Suppressor macrophage treated with lipopolysaccharide for 4 hours (primary cell): ENCODE measurements around the gene CFAP65.
A peak's percentile ranks its signal among the peaks of the same experiment; 100 is the strongest.

Experiments used
- DNase-seq: peaks from one replicate; pipeline ENCODE4 v3.0.0-alpha.2; 2020

The CFAP65 gene

GRCh38 chr2:219059725-219060682 lies 18.7 kb upstream of the CFAP65 start:
- DNase-seq = no peak

- DNase-seq = no peak
Observed at GRCh38 chr2:219059375-219059724, 18.0 kb upstream of the CFAP65 start.

DNA sequence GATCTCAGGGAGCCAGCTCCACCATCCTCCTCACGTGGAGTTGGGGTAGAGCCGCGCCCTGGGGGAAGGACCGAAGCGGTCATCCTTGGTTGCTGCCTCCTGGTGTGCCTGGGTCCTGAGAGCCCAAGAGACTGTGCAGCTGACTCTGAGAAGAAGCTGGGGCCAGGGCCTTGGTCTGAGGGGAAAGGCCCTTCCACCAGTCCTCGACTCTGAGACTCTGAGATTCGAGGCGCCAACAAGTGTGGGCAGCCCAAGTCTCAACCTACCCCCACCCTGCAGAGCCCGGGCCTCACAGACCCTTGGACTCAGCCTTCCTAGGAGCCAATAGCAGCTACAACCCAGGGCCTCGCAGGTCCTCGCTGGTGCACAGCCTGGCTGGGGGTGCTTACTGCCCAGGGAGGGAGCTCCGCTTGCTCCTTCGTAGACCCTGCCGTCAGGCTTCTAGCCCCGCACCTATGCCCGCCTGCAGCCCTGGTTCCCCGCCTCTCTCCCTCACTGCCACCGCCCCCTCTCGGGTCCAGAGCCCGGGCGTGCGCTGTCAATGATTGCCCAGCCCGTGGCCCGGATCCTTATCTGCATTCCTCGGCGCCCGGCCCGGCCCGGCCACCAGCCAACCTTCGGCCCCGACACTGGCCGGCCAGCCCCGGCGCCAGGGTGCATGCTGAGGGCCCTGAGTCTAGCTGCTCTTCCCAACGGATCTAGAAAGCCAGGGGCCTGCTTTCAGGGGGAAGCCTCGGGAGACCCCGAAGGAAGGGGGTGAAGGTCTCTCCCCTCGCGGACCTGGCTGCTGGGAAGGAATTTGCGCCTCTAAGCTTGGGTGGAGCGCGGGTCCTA lies 17.4 kb upstream of the CFAP65 start:
- no peak for DNase-seq

DNA sequence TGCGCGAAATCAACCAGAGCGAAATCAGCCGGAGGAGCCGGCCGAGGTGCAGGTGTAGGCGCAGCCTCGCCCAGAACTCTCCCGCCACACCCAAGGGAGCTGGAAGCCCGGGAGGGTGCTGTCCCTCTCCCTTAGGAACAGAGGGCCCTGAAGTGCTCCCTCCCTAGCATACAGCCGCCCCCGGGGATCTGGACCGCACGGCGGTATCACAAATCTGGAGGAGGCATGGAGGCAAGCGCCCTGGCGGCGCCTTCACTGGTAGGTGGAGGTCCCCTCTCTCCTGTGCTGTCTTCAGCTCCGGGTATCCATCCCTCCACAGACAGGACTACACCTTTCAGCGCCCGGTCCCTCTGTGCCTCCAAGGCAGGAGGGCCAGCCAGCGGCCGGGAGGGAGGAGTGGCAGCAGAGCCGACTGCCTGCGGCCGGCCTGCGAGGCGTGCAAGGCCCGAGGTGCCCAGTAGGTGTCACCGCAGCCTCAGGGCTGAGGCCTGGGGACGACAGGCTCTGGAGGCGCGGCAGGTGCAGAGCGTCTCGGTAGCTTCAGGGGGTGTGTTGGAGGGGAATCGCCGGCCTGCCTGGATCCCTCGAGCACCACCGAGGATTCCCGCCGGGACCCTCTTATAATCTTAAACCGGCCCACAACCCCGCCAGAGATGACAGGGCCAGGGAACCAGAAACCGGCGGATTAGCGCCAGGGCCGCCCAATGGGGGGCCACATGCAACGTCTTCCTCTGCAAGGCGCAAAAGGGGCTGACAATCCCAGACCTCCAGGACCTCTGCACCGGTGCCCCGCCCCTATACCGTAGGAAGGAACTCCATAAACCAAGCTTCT lies 16.6 kb upstream of the CFAP65 start:
- DNase-seq = peak; percentile 78

GRCh38 chr2:219056896-219057708 lies 15.8 kb upstream of the CFAP65 start:
- no peak for DNase-seq

DNA sequence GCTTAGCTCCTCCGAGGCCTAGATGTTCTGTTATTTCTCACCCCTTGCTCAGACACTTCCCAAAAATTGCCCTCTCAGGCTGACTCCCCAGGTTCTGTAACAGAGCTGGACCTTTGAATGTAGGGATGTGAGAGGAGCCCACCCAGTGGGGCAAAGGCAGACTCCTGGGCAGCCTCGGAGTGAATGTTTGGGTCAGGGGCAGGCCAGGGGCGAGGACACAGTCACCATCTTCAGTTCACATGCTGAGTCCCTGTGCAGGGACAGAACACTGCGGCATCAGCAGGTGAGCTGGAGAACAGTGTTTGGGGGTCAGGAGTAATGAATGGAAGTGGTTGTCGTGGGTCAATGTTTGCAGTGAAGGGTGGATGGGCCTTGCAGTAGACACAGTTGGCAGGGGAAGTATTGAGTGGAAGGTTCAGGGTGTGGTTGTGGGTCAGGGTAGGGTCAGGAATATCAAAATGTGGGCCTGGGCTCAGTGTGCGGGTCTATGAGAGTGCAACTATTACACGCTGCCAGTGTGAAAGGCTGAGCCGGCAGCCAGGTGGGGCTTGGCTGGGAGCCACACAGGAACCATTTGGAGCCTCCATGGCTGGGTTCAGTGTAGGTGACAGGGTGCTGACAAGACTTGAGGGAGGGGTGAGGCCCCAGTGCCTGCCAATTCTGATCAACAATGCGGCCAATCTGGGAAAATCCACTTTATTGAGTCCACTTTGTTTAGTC lies 15.0 kb upstream of the CFAP65 start:
- no peak for DNase-seq

DNA sequence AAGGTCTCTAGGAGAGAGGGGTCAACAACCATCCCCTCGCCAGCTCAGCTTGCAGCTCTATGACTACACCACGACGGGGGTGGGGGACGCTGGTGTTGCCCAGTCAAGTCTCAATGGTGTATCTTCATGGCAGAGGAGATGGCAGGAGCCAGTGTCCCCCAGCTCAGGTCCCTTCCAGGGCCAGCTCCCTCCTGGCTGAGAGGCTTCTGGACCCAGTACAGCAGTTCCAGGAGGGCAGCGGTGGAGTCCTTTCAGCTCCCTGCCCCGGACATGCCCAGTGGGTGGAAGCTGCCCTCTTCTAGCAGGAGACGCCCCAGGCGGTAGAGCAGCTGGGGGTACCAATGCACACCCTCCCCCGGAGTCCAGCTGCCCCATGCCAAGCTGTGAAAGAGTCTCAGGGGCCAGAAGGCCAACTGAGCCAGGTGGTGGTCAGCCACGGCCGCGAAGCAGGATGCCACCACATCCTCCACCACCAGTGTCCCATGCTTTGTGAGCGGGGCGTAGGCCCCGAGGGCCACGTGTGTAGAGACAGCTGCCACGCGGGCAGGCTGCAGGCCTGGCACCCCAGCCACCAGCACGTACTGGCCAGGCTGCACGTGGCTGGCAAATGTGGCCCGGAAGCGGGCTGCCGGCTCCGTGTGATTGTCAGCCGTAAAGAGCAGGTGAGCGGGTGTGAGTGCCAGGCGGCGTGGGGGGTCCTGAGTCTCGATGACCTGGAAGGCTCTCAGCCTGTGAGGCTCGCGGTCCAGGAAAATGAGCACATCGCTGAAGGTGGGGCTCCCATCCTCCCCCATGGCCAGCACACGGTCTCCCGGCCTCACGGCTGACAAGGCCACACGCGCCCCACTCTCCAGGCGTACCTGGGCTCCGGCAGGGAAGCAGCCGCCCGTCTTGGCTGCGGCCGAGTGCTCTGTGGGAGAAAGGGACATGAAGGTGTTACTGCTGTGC lies 13.9 kb upstream of the CFAP65 start:
- DNase-seq = no peak

GRCh38 chr2:219049282-219049681 lies 8.0 kb upstream of the CFAP65 start:
- DNase-seq = no peak

GRCh38 chr2:219045937-219046550 lies 4.7 kb upstream of the CFAP65 start:
- DNase-seq = peak; percentile 38

DNA sequence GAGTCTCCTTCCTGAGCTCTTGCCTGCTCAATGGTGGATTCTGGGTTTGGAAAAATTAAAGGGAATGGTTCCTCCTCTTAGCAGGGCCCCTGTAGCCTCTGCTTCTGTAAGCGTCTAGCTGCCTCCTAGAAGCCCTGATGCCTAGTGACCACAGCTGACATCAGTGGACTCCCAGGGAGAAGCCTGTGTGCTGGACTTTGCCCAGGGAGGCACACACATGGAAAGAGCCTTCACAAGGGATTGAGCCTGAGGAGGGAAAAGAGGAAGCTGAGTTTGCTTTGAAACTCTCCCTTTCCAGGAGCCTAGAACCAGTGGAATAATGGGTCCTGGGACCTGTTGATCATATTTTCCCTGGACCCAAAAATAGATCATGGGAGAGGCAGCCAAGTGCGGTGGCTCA lies 1.4 kb upstream of the CFAP65 start:
- no peak for DNase-seq

- no peak for DNase-seq
Observed at GRCh38 chr2:219042157-219042556, 841 bp upstream of the CFAP65 start.

DNA sequence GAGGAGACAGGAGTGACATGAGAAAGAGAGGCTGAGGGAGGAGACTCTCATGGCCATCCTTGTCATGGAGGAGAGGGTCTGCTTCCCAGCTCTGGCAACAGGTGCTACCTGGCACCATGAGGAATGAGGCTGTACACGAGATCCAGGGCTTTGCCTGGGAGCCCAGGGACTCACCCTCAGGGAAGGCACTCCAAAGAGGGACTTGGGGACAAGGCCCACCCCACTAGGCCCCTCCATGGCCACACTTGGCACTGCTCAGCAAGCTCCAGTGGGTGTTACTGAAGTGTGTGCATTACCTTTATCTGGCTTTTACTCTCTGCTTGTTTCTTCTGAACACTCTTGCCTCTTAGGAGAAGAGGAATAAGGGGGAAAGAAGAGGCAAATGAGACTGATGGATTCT lies 2.7 kb downstream of the CFAP65 start:
- no peak for DNase-seq

DNA sequence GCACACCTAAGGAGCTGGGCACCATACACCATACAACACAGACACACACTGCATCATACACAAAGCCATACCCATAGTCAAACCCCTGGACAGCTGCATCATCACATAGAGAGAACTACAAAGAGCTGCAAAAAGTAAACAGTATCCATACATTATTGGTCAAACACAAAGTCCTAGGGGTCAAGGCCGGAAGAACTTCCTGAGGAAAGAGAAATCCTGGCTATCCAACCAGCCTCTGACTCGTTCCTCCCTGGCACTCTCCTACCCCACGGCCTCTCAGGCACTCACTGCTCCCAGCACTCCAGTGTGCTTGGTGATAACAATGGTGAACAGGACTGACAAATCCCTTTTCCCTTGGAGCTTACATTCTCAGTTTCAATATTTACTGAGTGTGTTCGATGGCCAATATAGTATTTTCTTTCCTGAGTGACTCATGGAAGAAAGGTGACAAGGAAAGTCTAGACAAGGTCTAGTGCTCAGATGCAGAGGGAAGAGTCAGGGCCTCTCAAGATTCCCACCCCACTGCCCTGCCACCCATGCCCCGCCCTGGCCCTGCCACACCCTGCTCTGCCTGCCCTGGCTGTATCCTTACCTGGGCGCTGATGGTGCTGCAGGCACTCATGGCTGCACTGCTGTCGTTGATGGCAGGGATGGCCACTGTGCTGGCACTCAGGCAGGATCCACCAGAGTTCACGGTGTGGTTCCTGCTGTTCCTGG lies 3.4 kb downstream of the CFAP65 start:
- no peak for DNase-seq

DNA sequence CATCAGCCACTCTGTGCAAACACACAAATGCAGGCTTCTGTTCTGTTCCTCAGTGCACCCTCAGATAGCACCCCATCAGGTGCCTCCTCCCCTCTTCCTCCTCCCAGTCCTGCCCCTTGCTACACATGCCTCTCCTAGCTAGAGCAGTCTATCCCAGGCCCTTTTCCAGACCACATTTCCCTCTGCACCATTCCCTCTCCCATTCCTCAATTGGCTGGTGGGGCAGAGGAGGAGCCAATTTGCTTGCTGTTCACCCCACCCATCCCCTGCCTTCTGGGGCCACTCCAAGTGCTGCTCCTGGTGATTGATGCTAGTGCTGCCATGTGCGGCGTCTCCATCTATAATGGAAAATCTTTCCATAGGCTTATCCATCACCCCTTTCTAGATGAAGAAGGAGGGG lies 5.4 kb downstream of the CFAP65 start:
- DNase-seq = no peak

- DNase-seq = no peak
Observed at GRCh38 chr2:219034823-219035222, 6.5 kb downstream of the CFAP65 start.

- DNase-seq = no peak
Observed at GRCh38 chr2:219032051-219032745, 9.1 kb downstream of the CFAP65 start.

- no peak for DNase-seq
Observed at GRCh38 chr2:219031005-219031738, 10.1 kb downstream of the CFAP65 start.
